SKM-1 treated with dmso at 0.1 percent for 144 hours (cell line): Measurements from ENCODE around the gene KLF16.

Source experiments
- DNase-seq: peaks from one replicate; lab custom pipeline; 2025; ENCODE audit not compliant: unreplicated experiment; lab: John Stamatoyannopoulos, UW

KLF16 gene

DNA sequence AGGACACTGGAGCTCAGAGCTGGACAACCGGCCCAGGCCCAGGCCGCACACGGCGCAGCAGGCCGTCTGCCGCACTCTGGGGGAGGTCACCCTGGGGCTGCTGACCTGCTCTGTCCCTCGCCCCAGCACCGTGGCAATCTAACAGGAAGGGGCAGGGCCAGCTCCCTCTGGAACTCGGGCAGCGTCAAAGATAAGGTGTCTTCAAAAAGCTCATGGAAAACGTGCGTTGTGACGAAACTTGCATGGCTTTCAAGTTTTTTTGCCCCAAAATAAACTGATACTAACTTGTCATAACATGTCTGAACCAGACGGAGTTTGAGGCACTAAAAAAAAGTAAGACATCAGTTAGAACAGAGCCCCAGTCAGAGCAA is 39.1 kb downstream of the KLF16 start:
- no peak for DNase-seq

DNA sequence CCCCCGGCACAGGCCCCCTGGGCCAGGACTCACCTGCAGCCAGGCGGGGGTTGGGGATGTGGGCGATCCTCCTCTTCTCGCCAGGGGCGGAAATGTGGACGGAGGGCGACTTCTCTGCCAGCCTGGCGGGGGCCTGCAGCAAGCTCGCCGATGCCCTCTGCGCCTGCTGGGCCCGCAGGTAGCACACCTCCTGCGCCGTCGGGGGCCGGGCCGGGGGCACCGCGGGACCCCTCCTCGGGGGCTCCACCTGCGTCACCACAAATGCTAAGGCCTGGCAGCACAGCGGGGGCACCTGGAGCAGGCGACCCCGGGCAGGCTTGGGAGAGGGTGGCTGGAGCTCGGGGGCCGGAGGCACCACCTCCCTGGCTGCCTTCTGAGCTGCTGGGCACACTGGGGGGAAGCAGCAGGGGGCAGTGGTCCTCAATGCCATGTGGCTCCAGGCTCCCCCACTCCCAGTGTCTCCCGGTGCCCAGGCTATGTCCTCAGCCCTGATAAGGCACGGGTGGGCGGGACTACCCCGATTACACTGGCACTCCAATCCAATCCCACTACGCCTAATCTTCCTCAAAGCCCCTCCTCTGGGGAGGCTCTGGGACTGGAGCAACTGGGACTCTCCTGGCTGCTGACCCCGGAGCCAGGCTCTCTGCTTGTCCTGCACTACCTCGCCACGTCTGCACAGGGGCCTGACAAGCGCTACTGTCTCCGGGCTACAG is 39.7 kb downstream of the KLF16 start:
- no peak for DNase-seq

- DNase-seq, result no peak
Measured at GRCh38 chr19:1823020-1823419, 40.4 kb downstream of the KLF16 start.

GRCh38 chr19:1822210-1822609 is 41.2 kb downstream of the KLF16 start:
- DNase-seq, result no peak

- no peak for DNase-seq
Measured at GRCh38 chr19:1819341-1820255, 43.8 kb downstream of the KLF16 start.

DNA sequence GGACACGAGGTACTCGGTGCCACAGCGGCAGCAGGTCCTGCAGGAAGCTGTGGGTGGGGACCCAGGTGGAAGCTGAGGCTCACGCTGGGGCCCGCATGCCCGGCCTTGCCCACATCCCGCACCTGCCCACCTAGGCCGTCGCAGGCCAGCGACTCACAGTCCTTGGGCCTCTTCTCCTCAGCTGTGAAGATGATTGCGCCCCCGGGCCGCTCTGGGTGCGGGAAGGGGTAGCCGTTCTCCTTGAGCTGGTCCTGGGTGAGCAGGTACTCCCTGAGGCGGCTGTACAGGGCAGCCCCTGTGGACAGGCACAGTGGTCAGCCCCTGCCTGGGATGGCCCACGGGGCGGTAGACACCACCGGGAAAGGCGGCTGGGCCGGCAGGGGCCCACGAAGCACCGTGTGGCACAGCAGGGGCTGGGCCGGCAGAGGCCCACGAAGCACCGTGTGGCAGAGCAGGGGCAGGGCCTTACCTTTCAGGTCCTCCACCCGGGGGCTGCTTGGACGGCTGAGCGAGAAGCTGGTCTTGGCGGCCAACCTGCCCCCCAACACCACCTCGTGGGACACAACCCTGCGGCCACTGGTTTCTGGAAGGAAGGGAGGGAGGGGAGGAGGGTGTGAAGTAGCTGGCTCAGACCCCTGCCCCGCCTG is 44.7 kb downstream of the KLF16 start:
- no peak for DNase-seq

GRCh38 chr19:1817553-1818179 is 45.7 kb downstream of the KLF16 start:
- no peak for DNase-seq

DNA sequence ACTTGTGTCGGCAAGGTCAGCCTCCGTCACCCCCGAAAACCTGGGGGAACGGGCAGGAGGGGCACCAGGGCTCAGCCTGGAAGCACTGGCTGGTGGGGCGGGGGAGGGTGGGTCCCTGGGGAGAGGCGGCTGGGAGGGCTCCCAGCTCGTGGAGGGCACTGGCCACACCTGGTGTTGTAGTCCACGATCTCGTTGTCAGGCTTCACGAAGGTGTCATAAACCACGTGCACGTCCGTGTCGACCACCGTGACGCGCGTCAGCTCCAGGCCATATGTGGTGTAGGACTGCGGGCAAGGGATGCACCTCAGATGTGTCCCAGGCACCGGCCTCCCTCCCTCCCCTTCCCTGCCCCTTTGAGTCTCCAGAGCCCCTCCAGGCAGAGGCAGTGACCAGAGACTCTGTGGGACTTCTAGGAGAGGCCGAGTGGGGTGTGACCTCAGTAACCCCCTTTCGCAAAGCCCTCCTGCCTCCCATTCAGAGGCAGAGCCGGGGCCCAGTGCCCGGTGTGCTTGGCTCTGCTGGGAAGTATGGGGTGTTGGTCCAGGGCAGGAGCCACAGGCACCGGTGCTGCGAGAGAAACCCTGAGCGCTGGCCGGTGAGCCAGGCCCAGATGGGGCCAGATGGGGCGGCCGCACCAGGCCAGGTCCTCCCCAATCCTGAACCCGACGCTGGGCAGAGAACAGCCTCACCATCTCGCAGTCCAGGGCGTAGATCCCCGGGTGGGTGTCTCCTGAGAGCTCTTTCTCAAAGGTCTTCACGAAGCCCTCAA is 46.7 kb downstream of the KLF16 start:
- DNase-seq, result no peak

GRCh38 chr19:1815605-1816529 is 47.5 kb downstream of the KLF16 start:
- DNase-seq, result no peak

- no peak for DNase-seq
Measured at GRCh38 chr19:1814833-1815604, 48.4 kb downstream of the KLF16 start.

DNA sequence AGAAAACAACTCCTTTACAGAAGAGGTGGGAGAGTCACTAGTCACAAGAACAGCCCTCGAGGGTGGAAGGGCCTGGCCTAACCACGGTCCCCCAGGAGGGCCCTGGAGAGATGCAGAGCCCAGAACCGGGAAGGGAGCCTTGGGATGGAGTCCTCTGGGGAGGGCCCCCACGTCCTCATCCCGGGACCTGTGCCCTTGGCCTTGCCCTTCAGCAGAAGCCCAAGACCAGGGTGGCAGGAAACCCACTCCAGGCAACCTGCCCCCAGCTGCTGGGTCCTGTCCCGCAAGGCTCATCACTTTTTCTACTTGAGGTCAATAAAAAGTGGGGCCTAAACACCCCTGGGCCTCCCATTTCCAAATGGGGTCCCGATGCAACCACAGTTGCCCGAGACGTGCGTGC is 49.0 kb downstream of the KLF16 start:
- no peak for DNase-seq

- no peak for DNase-seq
Measured at GRCh38 chr19:1813192-1814182, 49.9 kb downstream of the KLF16 start.

DNA sequence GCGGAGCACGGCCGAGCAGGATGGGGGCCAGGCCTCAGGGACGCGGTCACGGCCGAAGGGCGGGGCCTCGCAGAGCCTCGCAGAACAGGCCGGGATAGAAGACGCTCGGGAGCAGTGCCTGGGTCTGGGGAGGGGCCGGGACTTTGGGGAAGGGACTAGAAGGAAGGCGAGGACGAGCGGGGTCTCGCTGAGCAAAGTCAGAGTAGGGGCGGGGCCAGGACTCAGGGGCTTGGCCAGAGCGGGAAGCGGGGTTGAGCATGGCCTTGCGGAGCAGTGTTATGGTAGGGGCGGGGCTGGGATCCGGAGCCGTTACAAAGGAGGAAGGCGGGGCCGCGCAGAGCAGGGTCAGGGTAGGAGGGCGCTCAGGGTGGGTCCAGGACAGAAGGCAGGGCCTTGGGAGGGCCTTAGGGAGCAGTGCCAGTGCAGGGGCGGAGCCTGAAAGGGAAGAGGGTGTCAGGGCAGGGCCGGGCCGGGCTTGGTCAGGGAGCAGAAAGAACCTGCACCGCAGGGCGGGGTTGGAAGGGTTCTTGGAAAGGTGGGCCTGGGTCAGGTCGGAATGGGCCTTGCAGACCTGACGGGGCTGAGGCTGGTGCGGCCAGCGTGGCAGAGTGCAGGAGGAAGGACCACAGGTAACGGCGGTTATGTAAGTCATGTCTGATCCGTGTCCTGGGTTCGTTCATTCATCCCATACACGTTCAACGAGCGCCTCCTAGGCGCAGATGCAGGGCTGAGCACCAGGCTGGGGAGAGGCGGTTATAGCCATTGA is 50.8 kb downstream of the KLF16 start:
- DNase-seq, result peak; percentile 95

GRCh38 chr19:1811942-1812425 is 51.4 kb downstream of the KLF16 start, which contains the start of gene ATP8B3:
ATP8B3 (minus strand) TSS chr19:1812276; CDS start chr19:1811736, 540 bp downstream.
- peak; percentile 37 for DNase-seq

DNA sequence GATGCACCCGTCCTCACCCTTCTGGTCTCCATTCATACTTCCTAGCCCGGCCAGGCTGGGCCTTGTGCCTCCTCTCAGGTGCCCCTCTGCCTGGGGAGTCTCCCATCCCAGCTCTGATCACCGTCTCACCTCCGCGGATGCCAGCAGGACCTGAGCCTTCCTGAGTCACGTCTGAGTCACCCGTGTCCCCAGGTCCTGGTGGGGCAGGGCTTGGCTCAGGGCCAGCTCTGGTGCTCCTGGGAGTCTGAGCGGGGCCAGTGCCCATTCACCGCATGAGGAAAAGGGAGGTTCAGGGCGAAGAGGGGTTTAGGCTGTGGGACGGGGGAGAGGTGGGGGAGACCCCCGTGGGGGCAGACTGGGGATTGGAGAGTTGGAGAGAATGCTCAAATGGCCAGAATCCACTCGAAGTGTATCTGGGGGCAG is 51.9 kb downstream of the KLF16 start:
- DNase-seq, result no peak

DNA sequence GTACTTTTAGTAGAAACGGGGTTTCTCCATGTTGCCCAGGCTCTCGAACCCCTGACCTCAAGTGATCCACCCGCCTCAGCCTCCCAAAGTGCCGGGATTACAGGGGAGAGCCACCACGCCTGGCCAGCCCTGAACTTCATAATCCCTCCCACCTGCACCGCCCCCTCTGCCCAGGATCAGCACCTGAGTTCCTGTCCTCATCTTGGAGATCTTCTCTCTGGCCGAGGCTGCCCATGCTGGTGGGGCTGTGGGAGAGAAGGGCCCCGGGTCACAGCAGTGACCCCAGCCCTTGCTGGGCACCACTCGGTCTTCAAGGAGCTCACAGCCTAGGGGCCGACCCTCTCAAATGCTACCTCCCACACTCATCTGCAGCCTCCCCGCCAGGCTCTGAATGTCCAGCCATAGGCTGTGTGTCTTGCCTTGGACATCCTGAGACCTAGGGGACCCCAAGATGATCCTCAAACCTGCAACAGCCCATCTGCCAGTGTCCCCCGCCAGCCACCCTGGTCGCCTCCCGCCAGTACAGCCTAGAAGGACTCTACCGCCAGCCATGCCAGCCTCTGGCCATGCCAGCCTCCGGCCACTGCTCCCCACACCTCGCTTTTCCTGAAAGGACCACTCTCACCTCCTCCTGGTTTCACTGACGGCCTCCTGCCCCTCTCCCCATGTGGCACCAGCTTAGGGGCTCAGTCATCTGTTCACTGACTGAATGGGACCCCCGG is 52.8 kb downstream of the KLF16 start:
- no peak for DNase-seq
